HG03139 (cell line): Measurements from ENCODE around the gene PCDHB6.
"Not testable (repeated sequence)": the region's sequence is repeated elsewhere in the genome, so short reads cannot be mapped to it uniquely, and the experiment has no call there.

Experiments
- ATAC-seq: cut with Tn5 transposase; IDR thresholded peaks from one replicate; pipeline ENCODE4 v1.9.1; 2021; ENCODE audit not compliant: unreplicated experiment

The PCDHB6 gene

GRCh38 chr5:141149812-141150211 is at the start of gene PCDHB6:
Gene PCDHB6 (plus strand): TSS chr5:141150057. CDS start chr5:141150258, 201 bp downstream.
- no peak for ATAC-seq

GRCh38 chr5:141100243-141100805 is 49.5 kb upstream of the PCDHB6 start, which contains the start of gene PCDHB3:
Gene PCDHB3 (plus strand): TSS chr5:141100473. CDS start chr5:141100650, 177 bp downstream.
- ATAC-seq = no peak

GRCh38 chr5:141101059-141101458 is 48.8 kb upstream of the PCDHB6 start:
- ATAC-seq = no peak

GRCh38 chr5:141102070-141102469 is 47.8 kb upstream of the PCDHB6 start:
- not testable (repeated sequence) for ATAC-seq

GRCh38 chr5:141102471-141102870 is 47.4 kb upstream of the PCDHB6 start:
- not testable (repeated sequence) for ATAC-seq

- ATAC-seq = no peak
Observed at GRCh38 chr5:141105350-141105749, 44.5 kb upstream of the PCDHB6 start.

- no peak for ATAC-seq
Observed at GRCh38 chr5:141119250-141119649, 30.6 kb upstream of the PCDHB6 start.

GRCh38 chr5:141121563-141121962 is 28.3 kb upstream of the PCDHB6 start, which contains the start of gene PCDHB4:
Gene PCDHB4 (plus strand): TSS chr5:141121818. CDS start chr5:141121999, 181 bp downstream.
- ATAC-seq = no peak

- no peak for ATAC-seq
Observed at GRCh38 chr5:141121985-141122384, 27.9 kb upstream of the PCDHB6 start.

- ATAC-seq = not testable (repeated sequence)
Observed at GRCh38 chr5:141123396-141124135, 26.3 kb upstream of the PCDHB6 start.

GRCh38 chr5:141127305-141127704 is 22.6 kb upstream of the PCDHB6 start:
- ATAC-seq = no peak

GRCh38 chr5:141135030-141135717 is 14.7 kb upstream of the PCDHB6 start, which contains the start of gene PCDHB5:
Gene PCDHB5 (plus strand): TSS chr5:141135206. CDS start chr5:141135435, 229 bp downstream.
- ATAC-seq = no peak

GRCh38 chr5:141135718-141136266 is 14.1 kb upstream of the PCDHB6 start:
- ATAC-seq = no peak

- not testable (repeated sequence) for ATAC-seq
Observed at GRCh38 chr5:141137346-141137745, 12.5 kb upstream of the PCDHB6 start.

- ATAC-seq = no peak
Observed at GRCh38 chr5:141150224-141150992, 551 bp downstream of the PCDHB6 start.

GRCh38 chr5:141150993-141151325 is 1.1 kb downstream of the PCDHB6 start:
- ATAC-seq = no peak

GRCh38 chr5:141151632-141152031 is 1.8 kb downstream of the PCDHB6 start:
- not testable (repeated sequence) for ATAC-seq

- ATAC-seq = not testable (repeated sequence)
Observed at GRCh38 chr5:141152096-141152495, 2.2 kb downstream of the PCDHB6 start.

- no peak for ATAC-seq
Observed at GRCh38 chr5:141155540-141156374, 5.9 kb downstream of the PCDHB6 start.

GRCh38 chr5:141157356-141157755 is 7.5 kb downstream of the PCDHB6 start:
- ATAC-seq = not testable (repeated sequence)
